HG03280 (cell line): ENCODE data around the gene EIF4E3.

Source experiments
- ATAC-seq: cut with Tn5 transposase; IDR thresholded peaks from one replicate; pipeline ENCODE4 v1.9.1; 2021; ENCODE audit warnings: mild to moderate bottlenecking, moderate library complexity; ENCODE audit not compliant: unreplicated experiment

EIF4E3 gene

DNA sequence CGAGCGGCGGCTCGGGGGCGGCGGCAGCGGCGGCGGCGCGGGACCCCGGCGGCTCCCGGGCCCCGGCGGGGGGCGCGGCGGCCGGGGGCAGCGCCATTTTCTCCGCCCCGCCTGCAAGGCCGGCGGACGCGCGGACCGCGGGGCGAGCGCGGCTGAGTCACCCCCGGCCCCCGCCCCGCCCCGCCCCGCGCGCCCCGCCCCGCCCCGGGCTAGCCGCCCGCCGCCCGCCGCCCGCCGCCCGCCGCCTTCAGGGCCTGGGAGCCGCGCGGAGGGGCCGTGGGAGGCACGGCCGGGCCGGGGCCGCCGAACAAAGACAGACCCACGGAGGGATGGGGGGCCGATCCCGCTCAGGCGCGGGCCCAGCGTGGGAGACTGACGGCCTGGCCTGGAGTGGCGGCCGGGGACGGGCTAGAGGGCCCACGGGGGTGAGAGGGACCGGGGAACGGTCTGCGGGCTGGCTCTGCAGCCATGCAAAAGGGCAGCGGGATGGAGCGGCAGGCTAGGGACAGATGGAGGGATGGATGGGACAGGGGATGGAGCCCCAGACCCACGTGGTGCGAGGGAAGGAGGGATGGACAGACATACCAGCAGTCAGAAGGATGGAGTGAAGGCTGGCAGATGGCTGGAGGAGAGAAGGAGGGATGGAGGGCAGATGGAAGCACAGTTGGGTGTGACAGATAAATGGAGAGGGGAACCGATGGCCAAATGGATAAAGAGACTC, at the start of gene EIF4E3:
Gene EIF4E3, minus strand, starts transcription at position 132 of the 721 bp plus-strand sequence. Its CDS starts 35 bp downstream, at position 97.
- peak; percentile 48 for ATAC-seq

DNA sequence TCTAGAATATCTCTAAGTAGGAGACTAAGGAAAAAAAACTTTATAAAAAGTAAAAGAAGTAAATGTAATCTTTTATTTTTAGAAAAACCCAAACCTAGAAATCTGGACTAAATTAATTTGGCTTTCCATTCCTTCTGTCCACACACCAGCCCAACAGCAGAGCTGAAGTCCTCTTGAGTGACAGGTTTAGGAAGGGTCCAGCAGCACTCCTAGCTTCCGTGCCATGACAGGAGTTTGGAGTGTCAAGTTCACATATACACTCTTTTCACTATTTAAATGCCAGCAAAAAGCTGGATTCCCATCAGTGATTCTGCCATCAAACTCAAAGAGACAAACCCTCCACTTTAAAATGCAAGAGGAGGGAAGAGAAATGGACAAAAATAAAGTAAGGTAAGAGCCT, 46.7 kb upstream of the EIF4E3 start:
- no peak for ATAC-seq

DNA sequence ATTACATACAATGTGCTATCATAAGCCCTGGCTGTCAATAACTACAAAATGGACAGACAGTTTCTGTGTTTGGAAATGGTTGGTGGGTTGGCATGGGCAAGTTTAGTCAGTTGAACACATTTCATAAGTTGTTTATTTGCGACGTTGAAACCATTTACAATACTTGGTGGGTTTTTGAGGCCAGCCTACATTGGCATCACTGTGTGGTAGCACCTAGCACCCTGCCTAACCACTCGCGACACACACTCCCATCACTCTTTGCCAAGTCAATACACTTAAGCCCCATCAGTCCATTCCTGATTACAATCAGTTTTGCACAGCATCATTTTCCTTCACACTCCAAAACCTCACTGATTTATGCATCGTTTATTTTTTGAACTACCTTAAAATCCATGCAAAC, 45.9 kb upstream of the EIF4E3 start:
- no peak for ATAC-seq

DNA sequence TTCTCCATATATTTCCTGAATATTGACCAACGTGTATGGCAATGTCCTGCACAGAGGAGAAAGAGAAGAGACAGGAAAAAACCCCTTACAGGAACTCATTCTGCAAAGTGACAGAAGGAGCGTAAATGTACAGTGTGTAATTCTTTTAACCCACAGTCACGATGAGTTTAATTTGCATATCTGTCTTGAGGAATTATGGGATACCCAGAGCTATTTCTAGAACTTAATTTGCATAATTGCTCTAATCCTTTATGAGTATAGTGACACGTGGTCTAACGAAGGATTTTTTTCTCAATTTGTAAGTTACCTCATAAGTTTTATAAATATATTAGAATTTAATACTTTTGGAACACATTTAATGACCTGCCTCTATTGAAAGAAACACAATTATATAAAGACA, 38.2 kb upstream of the EIF4E3 start:
- no peak for ATAC-seq

DNA sequence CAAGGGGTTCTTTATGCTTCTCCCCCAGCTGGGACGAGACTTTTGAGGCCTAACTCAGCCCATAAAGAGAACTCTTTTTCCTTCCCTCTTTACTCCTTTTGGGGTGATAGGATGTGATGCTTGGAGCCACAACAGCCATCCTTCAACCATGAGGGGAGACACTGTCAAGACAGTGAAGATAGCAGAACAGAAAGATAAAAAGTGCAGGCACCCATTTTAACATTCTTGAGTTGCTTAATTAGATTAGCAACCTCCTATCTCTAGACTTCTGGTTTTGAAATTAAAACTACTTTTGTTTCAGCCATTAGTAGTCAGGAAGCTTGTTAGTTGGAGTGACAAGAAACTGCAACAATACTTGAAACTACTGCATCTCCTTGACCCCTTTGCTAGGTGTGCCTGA, 34.9 kb upstream of the EIF4E3 start:
- ATAC-seq = no peak

DNA sequence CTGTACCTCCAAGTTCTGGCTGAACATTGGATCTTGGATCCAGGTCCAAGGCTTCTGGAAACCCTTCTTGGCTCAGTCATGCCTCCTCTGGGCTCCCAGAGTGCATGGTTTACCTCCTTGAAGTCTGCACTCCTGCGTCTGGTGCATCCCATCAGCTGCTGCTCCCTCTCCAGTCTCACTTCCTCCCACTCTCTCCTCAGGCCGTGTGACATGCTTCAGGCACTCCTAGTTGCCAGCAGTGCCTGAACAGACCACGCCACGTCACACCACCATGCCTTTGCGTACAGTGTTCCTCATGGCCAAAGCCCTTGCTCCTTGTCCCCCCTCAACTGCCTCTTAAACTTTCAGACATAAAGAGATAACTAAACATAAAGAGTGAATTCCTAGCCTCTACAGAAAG, 34.2 kb upstream of the EIF4E3 start:
- ATAC-seq = no peak

DNA sequence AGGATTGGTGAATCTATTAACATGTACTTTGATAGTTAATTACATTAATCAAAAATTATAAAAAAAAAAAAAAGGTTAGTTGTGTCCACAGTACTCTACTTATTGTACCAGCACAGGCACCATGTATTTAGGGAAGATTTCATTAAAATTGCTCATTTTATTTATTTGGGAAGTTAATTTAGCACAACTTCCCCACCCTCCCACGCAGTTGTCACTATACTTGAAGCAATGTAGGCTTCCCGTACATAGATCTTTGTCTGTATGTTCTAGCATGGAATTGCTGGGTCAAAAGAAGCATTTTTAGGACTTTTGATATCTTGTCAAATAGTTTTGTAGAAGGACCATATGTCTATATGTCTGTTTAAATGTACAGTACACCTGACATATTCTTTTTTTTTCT, 32.9 kb upstream of the EIF4E3 start:
- no peak for ATAC-seq

DNA sequence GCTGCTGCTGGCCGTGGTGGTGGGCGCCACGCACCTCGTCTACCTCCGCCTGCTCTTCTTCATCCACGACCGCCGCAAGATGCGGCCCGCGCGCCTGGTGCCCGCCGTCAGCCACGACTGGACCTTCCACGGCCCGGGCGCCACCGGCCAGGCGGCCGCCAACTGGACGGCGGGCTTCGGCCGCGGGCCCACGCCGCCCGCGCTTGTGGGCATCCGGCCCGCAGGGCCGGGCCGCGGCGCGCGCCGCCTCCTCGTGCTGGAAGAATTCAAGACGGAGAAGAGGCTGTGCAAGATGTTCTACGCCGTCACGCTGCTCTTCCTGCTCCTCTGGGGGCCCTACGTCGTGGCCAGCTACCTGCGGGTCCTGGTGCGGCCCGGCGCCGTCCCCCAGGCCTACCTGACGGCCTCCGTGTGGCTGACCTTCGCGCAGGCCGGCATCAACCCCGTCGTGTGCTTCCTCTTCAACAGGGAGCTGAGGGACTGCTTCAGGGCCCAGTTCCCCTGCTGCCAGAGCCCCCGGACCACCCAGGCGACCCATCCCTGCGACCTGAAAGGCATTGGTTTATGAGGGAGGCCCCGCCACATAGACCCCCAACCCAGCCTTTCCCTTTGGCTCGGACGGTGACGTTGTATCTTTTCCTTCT, 29.5 kb upstream of the EIF4E3 start:
- ATAC-seq = no peak

DNA sequence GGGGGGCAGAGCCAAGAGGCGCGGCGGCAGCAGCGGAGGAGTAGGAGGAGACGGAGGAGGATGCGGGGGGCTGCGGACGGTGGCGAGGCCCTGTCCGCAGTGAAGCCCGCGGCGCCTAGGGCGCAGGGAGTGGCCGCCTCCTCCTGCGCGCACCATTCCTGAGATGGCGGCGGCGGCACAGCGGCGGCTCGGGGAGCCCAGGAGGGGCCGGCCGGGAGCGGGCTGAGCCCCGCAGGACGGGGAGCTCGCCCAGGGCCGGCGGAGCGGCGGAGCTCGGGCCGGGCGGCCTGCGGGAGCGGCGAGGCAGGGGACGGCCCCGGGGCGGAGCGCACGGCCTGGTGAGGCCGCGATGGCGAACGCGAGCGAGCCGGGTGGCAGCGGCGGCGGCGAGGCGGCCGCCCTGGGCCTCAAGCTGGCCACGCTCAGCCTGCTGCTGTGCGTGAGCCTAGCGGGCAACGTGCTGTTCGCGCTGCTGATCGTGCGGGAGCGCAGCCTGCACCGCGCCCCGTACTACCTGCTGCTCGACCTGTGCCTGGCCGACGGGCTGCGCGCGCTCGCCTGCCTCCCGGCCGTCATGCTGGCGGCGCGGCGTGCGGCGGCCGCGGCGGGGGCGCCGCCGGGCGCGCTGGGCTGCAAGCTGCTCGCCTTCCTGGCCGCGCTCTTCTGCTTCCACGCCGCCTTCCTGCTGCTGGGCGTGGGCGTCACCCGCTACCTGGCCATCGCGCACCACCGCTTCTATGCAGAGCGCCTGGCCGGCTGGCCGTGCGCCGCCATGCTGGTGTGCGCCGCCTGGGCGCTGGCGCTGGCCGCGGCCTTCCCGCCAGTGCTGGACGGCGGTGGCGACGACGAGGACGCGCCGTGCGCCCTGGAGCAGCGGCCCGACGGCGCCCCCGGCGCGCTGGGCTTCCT, 28.8 kb upstream of the EIF4E3 start, which contains the start of gene GPR27:
Gene GPR27, plus strand, starts transcription at position 155 of the 909 bp plus-strand sequence. Its CDS starts 195 bp downstream, at position 350.
- no peak for ATAC-seq

DNA sequence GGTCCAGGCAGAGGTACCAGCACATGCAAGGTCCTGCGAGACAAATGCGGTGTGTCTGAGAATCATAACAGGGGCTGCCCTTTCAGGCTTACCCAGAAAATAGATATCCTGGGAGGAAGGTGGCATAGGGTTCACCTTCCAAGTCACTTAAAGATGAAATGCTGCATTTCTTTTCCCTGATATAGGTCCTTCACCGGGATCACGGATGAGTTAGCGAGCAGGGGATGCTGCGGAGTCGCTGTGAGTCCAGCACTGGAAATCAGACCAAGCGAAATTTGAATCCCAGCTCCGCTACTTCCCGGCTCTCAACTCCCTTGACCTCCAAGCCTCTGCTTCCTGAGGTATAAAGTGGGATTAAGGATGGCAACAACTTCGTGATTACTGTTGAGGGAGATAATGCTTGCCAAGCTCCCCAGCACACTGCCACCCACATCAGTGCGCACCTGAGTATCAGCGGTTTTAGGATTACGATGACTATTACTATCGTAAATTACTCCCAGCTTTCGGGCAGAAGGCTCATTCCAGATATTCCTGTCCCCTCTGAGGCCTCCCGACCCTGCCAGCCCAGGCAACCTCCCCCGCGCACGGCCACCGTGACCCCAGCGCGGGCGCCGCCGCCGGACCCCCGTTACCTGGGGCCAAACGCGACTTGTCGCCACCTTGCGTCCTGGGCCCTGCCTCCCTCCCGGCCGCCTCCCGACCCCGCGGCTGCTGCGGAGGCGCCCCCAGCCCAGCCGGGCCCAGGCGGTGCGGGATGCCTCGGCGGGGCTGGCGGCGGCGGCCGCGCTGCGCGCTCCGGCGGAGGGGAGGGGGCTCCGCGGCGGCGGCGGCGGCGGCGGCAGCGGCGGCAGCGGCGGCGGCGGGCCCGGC, 27.9 kb upstream of the EIF4E3 start:
- ATAC-seq = no peak

DNA sequence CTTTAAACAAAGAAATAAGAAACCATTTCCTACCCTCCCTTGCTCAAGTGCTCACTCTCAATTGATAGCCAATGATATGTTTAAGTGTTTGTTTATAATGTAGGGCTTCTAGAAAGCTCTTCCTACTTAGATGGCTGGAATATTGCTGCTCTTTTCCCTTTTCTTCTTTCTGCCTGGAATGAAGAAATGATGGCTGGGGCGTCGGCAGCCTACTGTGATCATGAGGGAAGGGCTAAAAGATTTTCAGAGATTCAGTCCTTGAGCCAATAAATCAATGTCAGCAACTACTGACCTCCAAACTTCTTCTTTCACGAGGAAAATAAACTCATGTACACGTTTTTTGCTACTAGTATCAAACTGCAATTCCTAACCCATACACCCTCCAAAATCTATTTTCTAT, 26.4 kb upstream of the EIF4E3 start:
- ATAC-seq = no peak

DNA sequence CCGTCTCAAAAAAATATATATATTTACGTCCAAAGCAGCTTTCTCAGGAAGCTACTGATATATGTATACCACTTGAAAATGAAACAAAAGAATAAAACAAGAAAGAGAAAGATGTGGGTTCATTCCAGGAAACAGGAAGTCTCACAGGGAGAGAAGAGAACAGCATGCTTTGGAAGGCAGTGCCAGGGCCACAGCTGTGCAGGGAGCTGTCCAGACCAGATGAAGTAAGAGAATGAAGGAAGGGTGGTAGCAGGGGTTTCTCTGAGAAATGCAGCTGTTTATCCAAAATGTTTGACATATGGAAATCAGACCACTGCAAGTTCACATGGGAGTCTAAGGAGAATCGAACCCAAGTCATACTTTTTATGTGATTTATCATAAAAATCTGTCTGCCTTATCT, 19.5 kb upstream of the EIF4E3 start:
- no peak for ATAC-seq

DNA sequence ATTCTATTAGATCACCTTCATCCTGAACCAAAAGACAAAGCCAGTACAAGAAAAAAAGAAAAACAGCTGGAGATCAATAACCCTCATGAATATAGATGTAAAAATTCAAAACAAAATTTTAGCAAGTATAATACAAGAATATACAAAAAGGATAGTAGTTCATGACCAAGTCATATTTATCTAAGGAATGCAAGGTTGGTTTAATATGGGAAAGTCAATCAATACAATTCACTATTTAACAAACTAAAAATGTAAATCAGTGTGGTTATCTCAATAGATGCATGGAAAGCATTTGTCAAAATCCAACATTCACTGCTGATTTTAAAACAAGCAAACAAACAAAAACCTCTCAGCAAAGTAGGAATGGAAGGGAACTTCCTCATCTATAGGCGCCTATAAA, 17.4 kb upstream of the EIF4E3 start:
- ATAC-seq = no peak

DNA sequence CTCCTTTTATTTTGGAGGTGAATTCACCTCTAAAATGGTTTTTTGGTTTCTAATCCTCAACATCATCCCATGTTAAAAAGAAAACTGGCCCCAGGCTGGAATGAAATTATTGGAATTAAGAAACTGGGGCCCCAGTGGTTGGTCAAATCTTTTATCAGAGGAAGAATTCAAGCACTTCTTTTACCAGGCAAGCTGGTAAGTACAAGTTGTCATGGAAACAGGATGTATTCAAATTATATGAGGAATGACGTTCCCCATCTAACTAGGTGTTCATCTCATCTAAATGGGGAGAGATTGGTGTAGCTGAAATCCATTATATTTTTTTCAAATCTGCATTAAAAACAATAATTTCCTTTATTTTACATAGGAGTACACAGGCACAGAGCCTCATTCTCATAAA, 9.7 kb upstream of the EIF4E3 start:
- ATAC-seq = no peak

DNA sequence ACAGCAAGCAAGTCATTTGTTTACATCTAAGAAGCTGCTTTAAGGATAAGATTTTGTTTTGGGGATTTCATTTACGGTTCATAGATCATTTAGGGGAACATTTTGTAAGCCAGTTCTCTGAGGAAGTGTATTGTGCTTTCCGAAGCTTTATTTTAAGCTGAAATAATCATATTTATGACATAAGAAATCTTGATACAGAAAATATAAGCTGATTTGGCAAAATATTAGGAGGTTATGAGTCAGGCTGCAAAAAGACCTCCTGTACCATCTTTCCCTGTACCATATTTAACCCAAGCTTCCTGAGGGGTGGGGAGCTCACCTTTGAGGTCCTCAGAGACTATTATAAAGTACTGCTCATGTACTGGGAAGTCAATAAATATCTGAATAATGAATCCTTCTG, 8.1 kb upstream of the EIF4E3 start:
- no peak for ATAC-seq

DNA sequence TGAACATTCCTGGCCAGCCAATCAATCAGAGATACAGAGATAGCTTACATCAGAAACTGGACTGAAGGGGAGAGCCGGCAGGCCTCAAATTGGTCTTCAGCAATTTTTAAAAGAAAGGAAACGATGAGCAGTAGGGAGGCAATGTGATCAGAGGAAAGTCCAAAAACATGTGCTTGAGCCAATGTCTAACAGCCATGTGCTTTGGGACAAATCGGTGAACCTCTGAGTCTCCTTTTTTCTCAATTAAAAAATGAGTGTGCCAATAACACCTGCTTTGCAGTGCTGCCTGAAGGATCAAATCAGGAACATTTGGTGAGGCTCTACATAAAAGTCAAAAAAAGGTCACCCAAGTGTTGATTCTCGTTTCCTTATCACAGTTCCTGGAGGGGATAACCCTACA, 7.4 kb upstream of the EIF4E3 start:
- no peak for ATAC-seq

DNA sequence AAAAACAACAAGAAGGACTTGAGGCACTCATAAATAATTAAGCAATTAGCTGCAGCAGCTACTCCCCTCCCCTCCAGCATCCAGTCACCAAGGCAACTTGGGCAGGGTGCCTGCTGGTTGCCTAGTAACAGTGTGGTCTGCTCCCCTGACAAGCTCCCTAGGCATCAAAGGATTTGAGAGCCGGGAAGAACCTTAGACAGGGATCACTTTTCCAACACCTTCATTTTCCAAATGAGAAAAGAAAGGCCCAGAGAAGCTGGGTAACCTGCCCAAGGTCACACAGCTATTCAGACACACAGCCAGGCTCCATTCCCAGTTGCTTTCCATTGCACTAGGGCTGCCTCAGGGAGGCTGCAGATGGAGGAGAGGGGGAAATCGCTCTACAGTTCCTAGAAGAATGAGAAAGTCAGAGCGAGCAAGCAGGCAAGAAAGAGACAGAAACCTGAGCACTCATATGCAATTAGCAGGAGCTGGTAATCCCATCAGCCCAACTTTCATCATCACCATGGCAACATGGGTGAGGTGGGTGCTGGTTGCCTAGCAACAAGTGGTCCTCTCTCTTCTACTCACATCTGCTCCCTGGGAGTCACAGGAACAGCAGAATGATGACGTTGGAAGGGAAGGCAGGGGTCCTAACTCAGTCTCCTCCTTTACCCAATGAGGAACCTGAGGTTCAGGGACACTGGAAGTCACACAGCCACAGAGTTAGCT, 3.6 kb upstream of the EIF4E3 start:
- ATAC-seq = no peak

DNA sequence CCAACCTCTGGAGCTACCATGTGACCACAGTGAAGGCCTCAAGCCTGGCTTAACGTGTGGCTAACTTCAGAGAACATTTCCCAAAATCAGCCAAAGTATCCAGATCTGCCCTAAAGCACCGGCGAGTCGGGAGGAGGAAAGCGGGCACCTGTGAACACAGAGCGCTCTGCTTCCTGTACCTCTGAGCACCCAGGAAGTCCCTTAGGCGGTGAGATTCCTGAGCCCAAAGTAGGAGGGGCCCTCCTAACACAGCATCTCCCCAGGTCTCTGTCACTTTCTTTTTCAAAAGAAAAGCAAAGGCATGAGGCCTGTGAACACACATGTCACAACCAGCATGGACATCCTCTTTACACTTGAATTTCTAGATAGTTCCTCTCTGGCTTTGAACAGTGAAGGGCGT, 944 bp upstream of the EIF4E3 start:
- no peak for ATAC-seq

DNA sequence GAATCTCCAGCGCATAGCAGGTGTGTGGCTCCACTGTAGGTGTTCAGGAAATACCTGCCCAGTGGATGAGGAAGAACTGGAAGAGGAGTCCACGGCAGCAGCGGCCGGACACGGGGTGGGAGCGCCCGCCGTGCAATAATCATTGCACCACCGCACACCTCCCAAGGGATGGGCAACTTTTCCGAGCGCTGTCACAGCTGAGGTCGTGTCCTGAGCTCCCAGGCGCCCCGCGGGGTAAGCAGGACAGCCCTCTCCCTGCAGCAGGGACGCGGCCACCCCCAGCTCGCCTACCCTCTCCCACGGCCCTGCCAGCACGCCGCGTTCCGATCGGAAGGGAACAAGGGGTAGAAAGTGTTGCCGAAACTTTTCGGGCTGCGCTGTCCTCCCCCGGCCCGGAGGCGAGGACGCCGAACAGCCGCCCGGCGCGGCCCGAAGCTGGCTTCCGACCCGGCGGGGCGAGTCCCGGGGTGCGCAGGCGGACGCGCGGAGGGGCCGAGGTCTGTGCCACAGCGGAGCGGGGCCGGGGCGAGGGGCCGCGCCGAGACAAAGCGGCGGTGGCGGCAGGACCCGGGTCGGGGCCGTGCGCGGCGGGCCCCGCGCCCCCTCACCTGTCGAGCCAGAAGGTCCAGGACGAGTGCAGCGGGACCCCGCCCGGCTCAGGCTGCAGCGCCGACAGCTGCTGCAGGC, 475 bp downstream of the EIF4E3 start:
- ATAC-seq = peak; percentile 48

DNA sequence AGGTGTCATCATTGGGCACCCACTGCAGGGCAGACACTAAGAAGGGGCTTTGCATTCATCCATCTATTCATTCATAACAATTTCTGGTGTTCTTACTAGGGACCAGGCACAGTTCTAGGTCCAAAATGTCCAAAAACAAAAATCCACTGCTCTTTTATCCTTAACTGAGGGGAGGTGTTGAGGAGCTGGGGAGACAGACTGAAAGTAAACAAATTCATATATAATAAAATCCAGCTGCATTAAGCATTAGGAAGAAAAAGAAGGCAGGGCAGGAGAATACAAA, 1.1 kb downstream of the EIF4E3 start:
- no peak for ATAC-seq
